IPS-NIHi7 (cell line): ENCODE data around the gene SLC29A4.
A peak's percentile ranks its signal among the peaks of the same experiment; 100 is the strongest.
"Not testable (repeated sequence)": the region's sequence is repeated elsewhere in the genome, so short reads cannot be mapped to it uniquely, and the experiment has no call there.

Experiments
- DNase-seq: peaks from one replicate; pipeline ENCODE4 v3.0.0; 2012; ENCODE audit warnings: mixed read lengths; ENCODE audit errors: extremely low spot score

The SLC29A4 gene

DNA sequence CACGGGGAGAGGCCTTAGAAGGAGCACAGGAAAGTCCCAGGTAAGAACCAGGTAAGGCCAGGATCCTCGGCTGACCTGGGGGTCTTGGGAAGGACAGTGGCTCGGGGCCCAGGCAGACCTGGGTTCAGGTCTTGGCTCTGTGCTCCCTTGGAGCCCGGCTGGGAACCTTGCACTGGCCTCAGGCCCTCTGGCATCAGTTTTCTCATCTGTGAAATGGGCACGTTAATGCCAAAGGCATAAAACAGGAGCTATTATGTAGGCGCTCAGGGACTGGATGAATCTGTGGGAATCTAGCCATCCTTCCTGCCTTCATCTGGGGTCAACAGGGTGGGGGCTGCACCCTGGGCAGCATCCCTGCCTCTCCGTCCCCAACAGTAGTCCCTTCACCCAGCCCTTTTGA lies 8.3 kb upstream of the SLC29A4 start:
- no peak for DNase-seq

DNA sequence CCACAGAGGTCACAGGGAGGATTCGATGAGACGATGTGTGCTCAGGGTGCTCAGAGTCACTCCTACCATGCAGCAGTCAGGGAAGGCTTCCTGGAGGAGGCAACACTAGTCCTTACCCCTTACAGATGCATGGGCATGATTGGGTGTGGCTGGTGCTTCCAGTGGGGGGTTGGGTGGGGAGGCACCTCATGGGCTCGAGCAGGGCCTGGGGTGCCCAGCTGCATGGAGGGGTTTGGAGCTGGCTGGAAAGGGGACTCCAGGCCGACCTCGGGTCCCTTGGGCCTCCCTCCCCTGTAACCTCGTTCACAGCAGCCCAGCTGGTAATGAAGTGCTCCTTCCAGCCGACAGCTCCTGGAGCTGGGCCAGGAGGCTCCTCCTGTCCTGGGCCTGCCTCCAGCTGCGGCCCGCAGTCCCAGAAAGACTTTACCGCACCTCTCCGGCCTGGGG lies 7.7 kb upstream of the SLC29A4 start:
- not testable (repeated sequence) for DNase-seq

GRCh38 chr7:5275510-5275909 lies 7.2 kb upstream of the SLC29A4 start:
- DNase-seq, result not testable (repeated sequence)

GRCh38 chr7:5276123-5276522 lies 6.6 kb upstream of the SLC29A4 start:
- DNase-seq, result not testable (repeated sequence)

DNA sequence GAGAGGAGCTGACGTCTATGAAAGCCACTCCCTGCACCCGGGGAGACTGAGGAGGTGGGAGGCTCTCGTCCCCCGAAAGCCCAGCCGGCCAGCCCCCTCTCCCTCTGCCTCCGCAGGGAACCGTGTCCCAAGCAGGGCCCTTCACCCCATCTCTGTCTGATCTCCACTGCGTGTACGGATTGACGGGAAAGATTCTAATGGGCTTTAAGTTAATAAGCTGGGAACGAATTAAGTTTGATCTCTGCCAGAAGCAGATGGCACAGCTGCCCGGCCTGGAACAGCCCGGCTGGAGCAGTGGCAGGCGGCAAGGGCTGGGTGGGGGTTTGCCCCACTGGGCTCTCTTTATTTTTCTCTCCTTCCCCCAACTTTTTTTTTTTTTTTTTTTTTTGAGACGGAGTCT lies 6.1 kb upstream of the SLC29A4 start:
- DNase-seq, result no peak

GRCh38 chr7:5278766-5279165 lies 4.0 kb upstream of the SLC29A4 start:
- no peak for DNase-seq

- no peak for DNase-seq
Observed at GRCh38 chr7:5279734-5280133, 3.0 kb upstream of the SLC29A4 start.

DNA sequence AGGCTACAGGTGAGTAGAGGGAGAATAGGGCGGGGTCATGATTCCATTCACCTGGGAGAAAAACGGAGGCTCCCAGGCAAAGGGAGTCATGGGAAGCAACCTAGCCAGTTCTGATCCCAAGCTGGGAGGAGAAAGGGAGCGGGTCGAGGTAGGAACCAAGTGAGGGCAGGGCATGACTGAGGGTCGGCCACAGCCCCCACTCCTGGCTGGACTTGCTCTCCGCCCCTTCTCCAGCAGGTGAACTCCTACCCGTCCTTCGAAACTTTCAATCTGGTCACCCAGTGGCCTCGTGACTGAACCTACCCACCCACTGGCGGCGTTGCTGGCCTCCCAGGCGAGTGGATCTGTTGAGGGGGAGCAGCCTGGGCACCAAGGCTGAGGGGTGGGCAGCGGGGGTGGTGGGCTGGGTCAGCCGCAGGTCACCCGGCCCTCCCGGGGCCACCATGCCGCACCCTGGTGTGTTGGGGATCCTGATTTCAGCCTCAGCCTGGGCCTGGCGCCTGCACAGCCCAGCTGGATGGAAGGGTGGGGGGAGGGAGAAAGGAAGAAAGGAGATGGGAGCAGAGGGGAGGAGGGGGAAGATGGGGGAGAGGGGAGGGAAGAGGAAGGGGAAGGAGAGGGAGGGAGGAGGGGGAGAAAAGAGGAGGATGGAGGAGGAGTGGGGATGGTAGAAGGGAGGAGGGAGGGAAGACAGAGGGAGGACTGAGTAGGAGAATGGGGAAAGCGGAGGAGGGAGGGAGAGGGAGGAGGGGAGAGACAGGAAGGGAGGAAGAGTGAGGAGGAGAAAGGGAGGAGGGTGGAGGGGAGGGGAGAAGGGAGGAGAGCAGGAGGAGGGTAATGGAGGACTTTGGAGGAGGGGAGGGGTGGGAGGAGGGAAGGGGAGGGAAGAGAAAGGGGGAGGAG lies 894 bp upstream of the SLC29A4 start:
- DNase-seq, result not testable (repeated sequence)

GRCh38 chr7:5283421-5284303 lies 919 bp downstream of the SLC29A4 start:
- DNase-seq, result no peak

DNA sequence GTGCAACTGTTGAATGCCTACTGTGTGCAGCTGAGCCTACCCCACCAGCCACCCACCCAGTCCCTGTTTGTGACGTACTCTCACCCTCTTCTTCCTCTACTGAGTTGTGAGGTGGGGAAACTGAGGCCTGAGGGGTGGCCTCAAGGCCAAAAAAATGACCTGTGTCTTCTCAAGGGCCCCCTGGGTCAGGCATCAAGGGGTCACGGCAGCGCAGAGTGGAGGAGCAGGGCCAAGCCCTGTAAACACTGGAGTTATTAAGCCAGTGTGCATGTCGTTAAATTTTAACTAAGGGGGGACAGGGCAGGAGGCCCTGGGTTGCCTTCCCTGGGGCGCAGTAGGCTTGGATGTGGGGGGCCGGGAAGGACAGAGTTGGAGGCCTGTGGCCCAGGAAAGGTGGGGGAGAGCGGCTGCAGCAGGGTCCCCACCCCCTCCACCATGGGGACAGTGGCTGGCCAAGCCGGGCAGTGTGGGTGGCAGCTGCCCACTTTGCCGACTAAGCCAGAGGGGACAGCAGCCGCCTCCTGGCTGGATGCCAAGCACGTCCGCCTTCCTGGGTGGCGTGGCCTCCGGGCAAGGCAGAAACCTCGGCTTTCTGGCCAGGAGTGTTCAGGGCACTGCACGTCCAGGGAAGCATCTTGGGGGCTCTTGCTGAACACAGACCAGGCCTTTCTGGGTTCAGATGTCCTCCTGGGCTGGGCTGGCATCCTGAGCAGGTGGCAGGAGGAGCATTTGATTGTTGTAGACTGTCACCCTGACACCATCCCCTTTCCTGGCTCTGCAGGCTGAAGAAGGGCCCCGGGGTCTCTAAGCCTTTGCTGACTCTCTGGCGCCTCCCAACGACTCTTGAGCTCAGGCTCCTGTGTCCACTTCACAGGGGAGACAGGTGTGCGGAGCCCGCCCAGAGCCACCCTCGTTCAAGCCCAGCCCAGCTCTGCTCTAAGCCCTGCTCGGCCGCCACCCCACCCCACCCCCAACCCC lies 1.9 kb downstream of the SLC29A4 start:
- peak; percentile 85 for DNase-seq

- DNase-seq, result no peak
Observed at GRCh38 chr7:5286933-5287332, 4.2 kb downstream of the SLC29A4 start.

- not testable (repeated sequence) for DNase-seq
Observed at GRCh38 chr7:5287373-5287772, 4.6 kb downstream of the SLC29A4 start.

GRCh38 chr7:5287802-5288201 lies 5.1 kb downstream of the SLC29A4 start:
- DNase-seq, result no peak

GRCh38 chr7:5288560-5288959 lies 5.8 kb downstream of the SLC29A4 start:
- DNase-seq, result not testable (repeated sequence)

DNA sequence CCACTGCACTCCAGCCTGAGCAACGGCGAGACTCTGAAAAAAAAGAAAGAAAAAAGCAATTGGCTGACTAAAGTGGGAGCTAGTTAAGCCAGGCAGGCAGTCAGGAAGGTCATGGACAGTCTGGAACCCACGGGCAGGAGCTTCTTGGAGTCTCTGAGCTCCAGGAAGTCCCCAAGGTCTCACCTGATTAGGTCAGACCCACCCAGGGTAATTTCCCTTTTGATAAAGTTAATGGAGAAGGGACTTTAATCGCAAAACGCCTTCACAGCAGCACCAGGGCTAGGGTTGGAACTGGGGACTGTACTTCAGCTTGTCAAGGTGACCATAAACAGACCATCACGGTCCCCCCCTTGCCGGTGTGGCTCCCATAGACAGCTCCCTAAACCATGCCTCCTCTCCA lies 6.6 kb downstream of the SLC29A4 start:
- DNase-seq, result no peak

- DNase-seq, result no peak
Observed at GRCh38 chr7:5291301-5291700, 8.6 kb downstream of the SLC29A4 start.

- not testable (repeated sequence) for DNase-seq
Observed at GRCh38 chr7:5291711-5292335, 9.1 kb downstream of the SLC29A4 start.

- DNase-seq, result no peak
Observed at GRCh38 chr7:5294169-5294987, 11.6 kb downstream of the SLC29A4 start.

GRCh38 chr7:5295039-5296014 lies 12.6 kb downstream of the SLC29A4 start:
- DNase-seq, result no peak
